PC-3 (cell line): ENCODE data around the gene CFAP299. TPM values are rescaled to one million over a fixed set of nuclear protein-coding genes. Genes with fewer than 3 reads are reported as not detected.

Source experiments
- ATAC-seq: fragments of 200-7000 bp; cut with Tn5 transposase; 2 replicates; pipeline ENCODE4 v1.9.1; 2020; ENCODE audit warnings: mild to moderate bottlenecking, moderate library complexity
- BruUV-seq: library from RNA; stranded (reverse); fragments of 400-500 nt; replicated peaks from 2 replicates; lab custom pipeline; 2021; lab: Mats Ljungman, UMichigan
- CTCF ChIA-PET: fragments of 300-600 bp; sonication (Branson Sonifier 250); formaldehyde crosslinking; loops from one replicate; lab custom pipeline; 2022; ENCODE audit warnings: antibody characterized with exemption; lab: Charles Lee
- POLR2A ChIA-PET: fragments of 300-600 bp; sonication (Branson Sonifier 250); formaldehyde crosslinking; loops from one replicate; lab custom pipeline; 2022; ENCODE audit warnings: antibody characterized with exemption; ENCODE audit not compliant: unreplicated experiment; lab: Charles Lee
- DNase-seq: peaks from one replicate; pipeline ENCODE4 v3.0.0-alpha.2; 2015
- H2AFZ ChIP-seq: fragments of 300-600 bp; sonication (generic); 2 replicates; pipeline ENCODE4 v1.6.0; 2016; ENCODE audit warnings: antibody characterized with exemption, low read length
- H3F3A ChIP-seq: fragments of 300-600 bp; sonication (generic); one replicate; pipeline ENCODE4 v1.6.0; 2017; ENCODE audit warnings: antibody characterized with exemption, low read length, control low read depth, mild to moderate bottlenecking; ENCODE audit not compliant: unreplicated experiment
- H3K27ac ChIP-seq: fragments of 300-600 bp; sonication (generic); 2 replicates; pipeline ENCODE4 v1.5.1; 2016; ENCODE audit warnings: mild to moderate bottlenecking, low read length
- H3K27me3 ChIP-seq: fragments of 300-600 bp; sonication (generic); 2 replicates; pipeline ENCODE4 v1.6.1; 2016; ENCODE audit warnings: low read length, mixed read lengths
- H3K36me3 ChIP-seq: fragments of 300-600 bp; sonication (generic); 2 replicates; pipeline ENCODE4 v1.6.1; 2016; ENCODE audit warnings: low read depth, mixed run types, low read length, mixed read lengths
- H3K4me1 ChIP-seq: fragments of 300-600 bp; sonication (generic); 2 replicates; pipeline ENCODE4 v1.5.1; 2016; ENCODE audit warnings: low read length; ENCODE audit not compliant: insufficient read depth
- H3K4me2 ChIP-seq: fragments of 300-600 bp; sonication (generic); 2 replicates; pipeline ENCODE4 v1.6.0; 2016; ENCODE audit warnings: low read length
- H3K4me3 ChIP-seq: fragments of 300-600 bp; sonication (generic); 2 replicates; pipeline ENCODE4 v1.5.1; 2016; ENCODE audit warnings: mild to moderate bottlenecking, low read length, mixed read lengths
- H3K79me2 ChIP-seq: fragments of 300-600 bp; sonication (generic); 2 replicates; pipeline ENCODE4 v1.6.1; 2017; ENCODE audit warnings: low read length, mixed read lengths
- H3K9ac ChIP-seq: fragments of 300-600 bp; sonication (generic); 2 replicates; pipeline ENCODE4 v1.6.0; 2016; ENCODE audit warnings: mild to moderate bottlenecking, low read length
- H3K9me2 ChIP-seq: fragments of 300-600 bp; sonication (generic); replicated peaks from 2 replicates; pipeline ENCODE4 v1.6.1; 2016; ENCODE audit warnings: mixed run types, low read length, mixed read lengths
- H3K9me3 ChIP-seq: fragments of 300-600 bp; sonication (generic); 2 replicates; pipeline ENCODE4 v1.6.1; 2016; ENCODE audit warnings: low read length, mixed read lengths
- H4K20me1 ChIP-seq: fragments of 300-600 bp; sonication (generic); 2 replicates; pipeline ENCODE4 v1.6.1; 2016; ENCODE audit warnings: low read length, mixed read lengths
- EZH2 ChIP-seq: fragments of 300-600 bp; sonication (generic); IDR thresholded peaks from one replicate; pipeline ENCODE4 v1.6.1; 2017; ENCODE audit warnings: antibody characterized with exemption, mild to moderate bottlenecking, low read length; ENCODE audit not compliant: unreplicated experiment
- EZH2phosphoT487 ChIP-seq: fragments of 300-600 bp; sonication (generic); IDR thresholded peaks from 2 replicates; pipeline ENCODE4 v1.6.1; 2018; ENCODE audit warnings: mild to moderate bottlenecking, antibody characterized with exemption, low read length, borderline replicate concordance
- intact Hi-C: fragments of 100-400 bp; cut with micrococcal nuclease; formaldehyde crosslinking; loops from 2 replicates; pipeline ENCODE4 v1.9.0; 2023
- total RNA-seq: library from RNA; depleted of rRNA; stranded (reverse); fragments of >200 nt; gene quantifications from 2 replicates; pipeline ENCODE4 v1.2.3, GENCODE V29; 2014
- TF ChIP-seq, protein P1 (sequence below): fragments of 300-600 bp; sonication (generic); conservative IDR thresholded peaks from 2 replicates; pipeline ENCODE4 v1.5.1; 2017; ENCODE audit warnings: antibody characterized with exemption, low read depth, mild to moderate bottlenecking, low read length

Gene CFAP299
- total RNA-seq, 1 experiment from 2014 or later: not detected

DNA sequence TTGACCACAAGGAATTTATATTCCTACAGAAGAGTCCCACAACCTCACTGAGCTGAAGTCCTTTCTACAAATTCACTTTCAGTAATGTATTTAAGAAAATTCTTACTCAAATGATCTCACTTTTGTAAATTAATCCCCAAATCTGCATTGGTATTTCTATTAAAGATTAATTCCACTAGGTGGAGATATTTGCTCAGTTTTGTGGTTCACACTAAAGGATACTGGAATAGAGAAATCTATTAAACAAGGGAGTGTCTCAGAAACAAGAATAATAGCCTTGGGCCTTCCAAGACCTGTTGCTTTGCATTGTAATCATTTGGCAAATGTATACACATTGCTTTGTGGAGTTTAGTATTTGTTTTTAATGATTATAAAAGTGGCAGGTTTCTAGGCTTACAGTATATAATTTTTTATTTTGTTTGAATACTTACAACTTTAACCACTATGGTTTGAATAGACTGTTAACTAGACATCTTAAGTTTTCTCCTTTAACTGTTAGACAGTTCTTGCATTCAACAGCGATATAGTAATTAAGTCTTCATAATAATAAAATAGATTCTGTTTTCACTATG is 25.9 kb downstream of the CFAP299 start:
- intact Hi-C loops: loop anchor here (1.0 to 10.0 kb wide), 4 partner anchors 473 to 1011 kb away; no protein-coding TSS in a partner anchor
- BruUV-seq: no TSS peak
- H2AFZ ChIP-seq: no peak overlapping the region
- H3K4me1 ChIP-seq: peaks cover 11% of the 10 kb centered on the region; the same call in 1 of the 2 replicates
- H3K27ac ChIP-seq: no peak overlapping the region
- POLR2A ChIA-PET: no interaction called here
- H3K4me2 ChIP-seq: peak overlapping the region; percentile 27; the same call in 1 of the 2 replicates
- H3F3A ChIP-seq: no peaks in the 10 kb centered on the region
- H3K4me3 ChIP-seq: no peak overlapping the region
- no peaks in the 10 kb centered on the region for H3K27me3 ChIP-seq
- H3K9ac ChIP-seq: no peak overlapping the region
- ATAC-seq: peak; percentile 63
- no peaks in the 10 kb centered on the region for H4K20me1 ChIP-seq
- TF ChIP-seq EZH2: no peak
- TF ChIP-seq EZH2phosphoT487: no peak
- TF ChIP-seq, protein P1, sequence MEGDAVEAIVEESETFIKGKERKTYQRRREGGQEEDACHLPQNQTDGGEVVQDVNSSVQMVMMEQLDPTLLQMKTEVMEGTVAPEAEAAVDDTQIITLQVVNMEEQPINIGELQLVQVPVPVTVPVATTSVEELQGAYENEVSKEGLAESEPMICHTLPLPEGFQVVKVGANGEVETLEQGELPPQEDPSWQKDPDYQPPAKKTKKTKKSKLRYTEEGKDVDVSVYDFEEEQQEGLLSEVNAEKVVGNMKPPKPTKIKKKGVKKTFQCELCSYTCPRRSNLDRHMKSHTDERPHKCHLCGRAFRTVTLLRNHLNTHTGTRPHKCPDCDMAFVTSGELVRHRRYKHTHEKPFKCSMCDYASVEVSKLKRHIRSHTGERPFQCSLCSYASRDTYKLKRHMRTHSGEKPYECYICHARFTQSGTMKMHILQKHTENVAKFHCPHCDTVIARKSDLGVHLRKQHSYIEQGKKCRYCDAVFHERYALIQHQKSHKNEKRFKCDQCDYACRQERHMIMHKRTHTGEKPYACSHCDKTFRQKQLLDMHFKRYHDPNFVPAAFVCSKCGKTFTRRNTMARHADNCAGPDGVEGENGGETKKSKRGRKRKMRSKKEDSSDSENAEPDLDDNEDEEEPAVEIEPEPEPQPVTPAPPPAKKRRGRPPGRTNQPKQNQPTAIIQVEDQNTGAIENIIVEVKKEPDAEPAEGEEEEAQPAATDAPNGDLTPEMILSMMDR: peak; percentile 69
- H3K36me3 ChIP-seq: no peaks in the 10 kb centered on the region
- CTCF ChIA-PET: no interaction called here
- H3K9me2 ChIP-seq: no peaks in the 10 kb centered on the region
- H3K9me3 ChIP-seq: no peaks in the 10 kb centered on the region
- DNase-seq: peak; percentile 68
- no peaks in the 10 kb centered on the region for H3K79me2 ChIP-seq

DNA sequence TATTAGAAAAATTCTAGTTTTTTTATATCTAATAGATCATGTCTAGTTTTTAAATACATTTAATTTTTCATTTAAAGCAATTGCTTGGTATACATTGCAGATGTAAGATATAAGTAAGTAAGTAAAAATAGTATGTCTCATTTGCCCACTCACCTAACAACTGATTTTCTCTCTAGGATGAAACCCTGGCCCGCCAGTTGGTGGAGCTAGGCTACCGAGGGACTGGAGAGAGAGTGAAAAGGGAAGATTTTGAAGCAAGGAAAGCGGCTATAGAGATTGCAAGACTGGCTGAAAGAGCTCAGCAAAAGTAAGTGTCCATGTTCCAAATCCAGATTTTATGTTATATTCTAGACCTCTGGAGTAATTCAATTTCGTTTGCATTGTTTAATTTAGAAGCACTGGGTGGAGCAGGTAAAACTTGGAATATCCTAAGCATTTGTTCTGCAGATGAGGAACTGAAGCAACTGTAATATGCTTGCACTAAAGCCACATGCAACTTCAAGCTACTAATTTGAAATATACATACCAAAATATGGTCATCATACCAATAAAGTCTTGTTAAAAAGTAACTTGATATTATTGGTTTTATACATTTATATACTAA is 27.1 kb downstream of the CFAP299 start:
- no peak overlapping the region for H2AFZ ChIP-seq
- peak; percentile 61 for ATAC-seq
- no TSS peak for BruUV-seq
- ChIA-PET POLR2A (interaction anchor here (0.5 kb wide), 1 partner anchor 677 kb away, joined by 3 read pairs; no protein-coding TSS in a partner anchor), CTCF (interaction anchor here (0.5 to 1.3 kb wide), 11 partner anchors 253 to 688 kb away, joined by 3 to 16 read pairs (median 4); no protein-coding TSS in a partner anchor)
- H3K9me2 ChIP-seq: no peaks in the 10 kb centered on the region
- no peak for TF ChIP-seq EZH2
- TF ChIP-seq, protein P1: peak; percentile 82
- no peaks in the 10 kb centered on the region for H3K9me3 ChIP-seq
- H3K4me2 ChIP-seq: no peak overlapping the region
- intact Hi-C loops: loop anchor here (1.0 to 10.0 kb wide), 5 partner anchors 472 to 1010 kb away; no protein-coding TSS in a partner anchor
- H3K4me3 ChIP-seq: no peak overlapping the region
- H3K9ac ChIP-seq: no peak overlapping the region
- no peak overlapping the region for H3K27ac ChIP-seq
- no peaks in the 10 kb centered on the region for H3F3A ChIP-seq
- DNase-seq: peak; percentile 70
- H3K27me3 ChIP-seq: no peaks in the 10 kb centered on the region
- H3K79me2 ChIP-seq: no peaks in the 10 kb centered on the region
- H3K4me1 ChIP-seq: peaks cover 13% of the 10 kb centered on the region; the same call in 1 of the 2 replicates
- H4K20me1 ChIP-seq: no peaks in the 10 kb centered on the region
- no peaks in the 10 kb centered on the region for H3K36me3 ChIP-seq
